Ecto neural progenitor cell (in vitro differentiated cells): ENCODE results near the gene TFAP2A.

Experiments used
- DNase-seq: peaks from one replicate; pipeline ENCODE4 v3.0.0-alpha.2; 2018; ENCODE audit warnings: low spot score

The TFAP2A gene

GRCh38 chr6:10382728-10383330, 32.0 kb downstream of the TFAP2A start:
- no peak for DNase-seq

GRCh38 chr6:10382322-10382721, 32.6 kb downstream of the TFAP2A start:
- DNase-seq: peak; percentile 63

- no peak for DNase-seq
Observed at GRCh38 chr6:10381830-10382208, 33.1 kb downstream of the TFAP2A start.

GRCh38 chr6:10381133-10381829, 33.6 kb downstream of the TFAP2A start:
- DNase-seq: peak; percentile 77

GRCh38 chr6:10375391-10375969, 39.4 kb downstream of the TFAP2A start:
- DNase-seq: no peak

- no peak for DNase-seq
Observed at GRCh38 chr6:10373642-10374359, 41.1 kb downstream of the TFAP2A start.

- DNase-seq: no peak
Observed at GRCh38 chr6:10369896-10370295, 45.0 kb downstream of the TFAP2A start.

- DNase-seq: no peak
Observed at GRCh38 chr6:10368861-10369260, 46.0 kb downstream of the TFAP2A start.

- no peak for DNase-seq
Observed at GRCh38 chr6:10363911-10364310, 51.0 kb downstream of the TFAP2A start.

GRCh38 chr6:10362300-10362699, 52.6 kb downstream of the TFAP2A start:
- no peak for DNase-seq

GRCh38 chr6:10361428-10361827, 53.4 kb downstream of the TFAP2A start:
- no peak for DNase-seq

- no peak for DNase-seq
Observed at GRCh38 chr6:10359581-10359980, 55.3 kb downstream of the TFAP2A start.

GRCh38 chr6:10355115-10355702, 59.7 kb downstream of the TFAP2A start:
- no peak for DNase-seq

GRCh38 chr6:10351791-10352190, 63.1 kb downstream of the TFAP2A start:
- DNase-seq: no peak

GRCh38 chr6:10350720-10351119, 64.2 kb downstream of the TFAP2A start:
- DNase-seq: no peak

- no peak for DNase-seq
Observed at GRCh38 chr6:10347561-10348327, 67.1 kb downstream of the TFAP2A start.
